Tibial nerve (tissue), 4 donors: Measurements from ENCODE around the gene PCSK2. TPM values are rescaled to one million over a fixed set of nuclear protein-coding genes. Genes with fewer than 3 reads are reported as not detected.

Experiments used
- DNase-seq, 2 donors: peaks; one replicate each; pipeline ENCODE4 v3.0.0-alpha.2; 2019; ENCODE audit warnings: low spot score in 2 of 2
- H3K27ac ChIP-seq, 4 donors: fragments of 200-600 bp; sonication (generic) in 3 of 4; one replicate each; pipeline ENCODE4 v1.5.1; 2017 to 2019; ENCODE audit warnings: mild to moderate bottlenecking in 1 of 4
- H3K27me3 ChIP-seq, 2 donors: fragments of 200-600 bp; sonication (generic) in 1 of 2; one replicate each; pipeline versions ENCODE4 v1.5.1 to v1.6.0; 2017 to 2019
- H3K36me3 ChIP-seq, 3 donors: fragments of 200-600 bp; sonication (generic); one replicate each; pipeline ENCODE4 v1.5.1; 2018 to 2019
- H3K4me1 ChIP-seq, 4 donors: fragments of 200-600 bp; sonication (generic) in 3 of 4; one replicate each; pipeline ENCODE4 v1.5.1; 2017 to 2019
- H3K4me3 ChIP-seq, 4 donors: fragments of 200-600 bp; sonication (generic) in 3 of 4; one replicate each; pipeline ENCODE4 v1.5.1; 2017 to 2019; ENCODE audit warnings: mild to moderate bottlenecking in 1 of 4, moderate library complexity in 1 of 4
- H3K9me3 ChIP-seq, 4 donors: fragments of 200-600 bp; sonication (generic) in 3 of 4; one replicate each; pipeline ENCODE4 v1.5.1; 2017 to 2019
- CTCF ChIP-seq, 5 experiments: fragments of 200-600 bp in 3 of 5; fragments of 450-650 bp in 2 of 5; sonication (generic) in 3 of 5; IDR thresholded peaks; one replicate each; pipeline ENCODE4 v1.5.1; 2016 to 2019; ENCODE audit warnings: antibody characterized with exemption in 5 of 5, mild to moderate bottlenecking in 3 of 5, moderate library complexity in 2 of 5
- EP300 ChIP-seq, 2 donors: sonication (generic); formaldehyde crosslinking; IDR thresholded peaks; one replicate each; pipeline ENCODE4 v1.6.1; 2017; ENCODE audit warnings: antibody characterized with exemption in 2 of 2, mild to moderate bottlenecking in 1 of 2
- POLR2A ChIP-seq, 2 donors: fragments of 450-650 bp; IDR thresholded peaks; one replicate each; pipeline ENCODE4 v1.6.1; 2017; ENCODE audit warnings: antibody characterized with exemption in 2 of 2, mild to moderate bottlenecking in 2 of 2, moderate library complexity in 2 of 2
- WGBS, 2 donors: methylation state at CpG; one replicate each; pipeline ENCODE4 v1.1.5; 2018; 5-methylcytosine and 5-hydroxymethylcytosine counted together
- total RNA-seq, 4 donors: library from RNA; depleted of rRNA; stranded (reverse); fragments of >200 nt; gene quantifications; one replicate each; pipeline ENCODE4 v1.1.0, GENCODE V29; 2016

PCSK2 gene
- total RNA-seq, 4 donors from 2014 or later, result 1.0 to 4.8 (median 3.0) TPM

- no peak overlapping the region for H3K27ac ChIP-seq
- H3K36me3 ChIP-seq, result no peaks in the 10 kb centered on the region
- H3K9me3 ChIP-seq, result peaks cover 0 to 9% (median 0%) of the 10 kb centered on the region in 4 donors
- H3K27me3 ChIP-seq, result no peaks in the 10 kb centered on the region
- peaks cover 0 to 13% (median 0%) of the 10 kb centered on the region in 4 donors for H3K4me1 ChIP-seq
- TF ChIP-seq CTCF (IDR thresholded peaks at IDR 0.05) (no peak), POLR2A (IDR thresholded peaks at IDR 0.05) (no peak), EP300 (IDR thresholded peaks at IDR 0.05) (no peak)
- no peak for DNase-seq
- no peak overlapping the region for H3K4me3 ChIP-seq
- WGBS, 2 donors, result 38% methylated on average over 13 of the region's 13 CpGs
Observed at GRCh38 chr20:17343656-17344452, 117.0 kb downstream of the PCSK2 start.

- Histone ChIP-seq H3K9me3 (peaks cover 0 to 9% (median 0%) of the 10 kb centered on the region in 4 donors), H3K4me1 (peaks cover 0 to 13% (median 0%) of the 10 kb centered on the region in 4 donors), H3K27ac (no peak overlapping the region), H3K4me3 (no peak overlapping the region), H3K27me3 (no peaks in the 10 kb centered on the region), H3K36me3 (no peaks in the 10 kb centered on the region)
- TF ChIP-seq POLR2A (IDR thresholded peaks at IDR 0.05), result no peak
- TF ChIP-seq CTCF (IDR thresholded peaks at IDR 0.05), result no peak
- TF ChIP-seq EP300 (IDR thresholded peaks at IDR 0.05), result no peak
- 66 to 69% methylated on average over 2 of the region's 2 CpGs for WGBS, 2 donors
- DNase-seq, result no peak
Observed at GRCh38 chr20:17344790-17345189, 118.0 kb downstream of the PCSK2 start.

- Histone ChIP-seq H3K27ac (no peak overlapping the region), H3K4me3 (no peak overlapping the region), H3K4me1 (peaks cover 0 to 13% (median 0%) of the 10 kb centered on the region in 4 donors), H3K36me3 (no peaks in the 10 kb centered on the region), H3K9me3 (peaks cover 0 to 7% (median 0%) of the 10 kb centered on the region in 4 donors), H3K27me3 (no peaks in the 10 kb centered on the region)
- WGBS, 2 donors, result 33 to 41% methylated on average over 2 of the region's 2 CpGs
- no peak for DNase-seq
- TF ChIP-seq EP300 (IDR thresholded peaks at IDR 0.05) (no peak), CTCF (IDR thresholded peaks at IDR 0.05) (no peak), POLR2A (IDR thresholded peaks at IDR 0.05) (no peak)
Observed at GRCh38 chr20:17345321-17345720, 118.5 kb downstream of the PCSK2 start.

GRCh38 chr20:17350321-17350720, 123.5 kb downstream of the PCSK2 start:
- Histone ChIP-seq H3K27me3 (no peaks in the 10 kb centered on the region), H3K36me3 (no peaks in the 10 kb centered on the region), H3K9me3 (no peaks in the 10 kb centered on the region), H3K4me3 (no peak overlapping the region), H3K27ac (no peak overlapping the region), H3K4me1 (no peaks in the 10 kb centered on the region)
- no peak for TF ChIP-seq EP300 (IDR thresholded peaks at IDR 0.05)
- TF ChIP-seq CTCF (IDR thresholded peaks at IDR 0.05), result no peak
- no peak for TF ChIP-seq POLR2A (IDR thresholded peaks at IDR 0.05)
- no peak for DNase-seq
- WGBS, 2 donors, result 69 to 84% methylated on average over 3 of the region's 3 CpGs

GRCh38 chr20:17357238-17357637, 130.4 kb downstream of the PCSK2 start:
- no peak overlapping the region for H3K27ac ChIP-seq
- H3K4me3 ChIP-seq, result no peak overlapping the region
- H3K4me1 ChIP-seq, result no peaks in the 10 kb centered on the region
- H3K27me3 ChIP-seq, result no peaks in the 10 kb centered on the region
- WGBS, 2 donors, result 40 to 43% methylated on average over 2 of the region's 2 CpGs
- TF ChIP-seq CTCF (IDR thresholded peaks at IDR 0.05) (no peak), EP300 (IDR thresholded peaks at IDR 0.05) (no peak), POLR2A (IDR thresholded peaks at IDR 0.05) (no peak)
- no peaks in the 10 kb centered on the region for H3K9me3 ChIP-seq
- H3K36me3 ChIP-seq, result no peaks in the 10 kb centered on the region
- no peak for DNase-seq
